ENCODE data around the gene ANO1. TPM values are rescaled to one million over a fixed set of nuclear protein-coding genes. Genes with fewer than 3 reads are reported as not detected.

Gene ANO1
- total RNA-seq, 1 donor from 2014 or later = 9.1 TPM

DNA sequence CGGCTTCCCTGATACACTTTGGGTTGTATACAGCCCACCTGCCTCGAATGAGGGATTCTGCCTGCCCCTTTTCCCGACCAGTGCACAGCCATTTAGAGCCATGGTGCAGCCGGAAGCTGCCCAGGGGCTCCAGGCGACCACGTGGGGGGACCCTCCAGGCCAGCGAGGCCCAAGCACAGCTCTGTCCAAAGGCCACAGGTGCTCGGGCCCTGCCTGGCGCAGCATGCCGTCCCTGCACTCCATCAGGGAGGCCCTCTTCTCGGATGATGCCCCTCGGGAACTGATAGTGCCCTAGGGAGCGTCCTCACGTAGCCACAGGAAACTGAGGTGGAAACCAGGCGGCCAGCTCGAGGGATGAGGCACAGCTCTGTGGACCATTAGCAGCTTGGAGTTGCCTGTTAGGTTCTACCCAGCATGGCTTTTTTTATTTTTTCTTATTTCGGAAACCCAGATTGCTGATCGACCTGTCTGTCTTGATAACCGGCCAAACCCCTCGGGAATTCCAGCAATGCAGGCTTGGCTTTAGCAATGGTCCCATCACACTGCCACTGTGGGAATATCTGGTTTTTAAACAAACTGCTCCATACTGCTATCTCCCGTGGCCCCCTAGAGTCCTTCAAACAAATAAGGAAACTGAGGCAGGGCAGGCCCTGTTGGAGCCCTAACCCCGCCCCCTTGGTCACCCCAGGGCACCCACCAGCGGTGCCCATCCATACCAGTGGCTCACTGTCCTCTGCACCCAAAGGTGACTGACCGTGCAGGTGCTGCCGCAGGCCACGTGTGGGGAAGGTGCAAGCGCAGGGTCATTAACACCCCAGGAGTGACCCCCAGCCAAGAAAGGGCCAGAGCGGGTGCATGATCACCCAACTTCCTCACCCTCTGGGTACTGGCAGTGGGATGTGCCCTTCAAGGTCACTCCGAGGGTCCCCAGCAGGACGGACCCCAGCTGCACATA is 8.0 kb downstream of the ANO1 start:
- Mint-ChIP-seq H3K27ac (no peak overlapping the region), H3K27me3 (peaks cover 22% of the 10 kb centered on the region), H3K9me3 (ENCODE audit: low read depth) (no peaks in the 10 kb centered on the region), H3K36me3 (ENCODE audit: insufficient read depth) (no peaks in the 10 kb centered on the region), H3K4me1 (ENCODE audit: low read depth) (peaks cover 11% of the 10 kb centered on the region), H3K4me3 (ENCODE audit: low read depth) (no peak overlapping the region)
- TF ChIP-seq CTCF (IDR thresholded peaks at IDR 0.05; ENCODE audit: unreplicated experiment) = no peak
- DNase-seq (ENCODE audit: low spot score, unreplicated experiment) = no peak

GRCh38 chr11:70087446-70088167 is 9.5 kb downstream of the ANO1 start:
- peaks cover 16% of the 10 kb centered on the region for H3K27me3 Mint-ChIP-seq
- no peak for DNase-seq (ENCODE audit: low spot score, unreplicated experiment)
- no peak for TF ChIP-seq CTCF (IDR thresholded peaks at IDR 0.05; ENCODE audit: unreplicated experiment)
- peaks cover 11% of the 10 kb centered on the region for H3K4me1 Mint-ChIP-seq (ENCODE audit: low read depth)
- no peak overlapping the region for H3K4me3 Mint-ChIP-seq (ENCODE audit: low read depth)
- H3K27ac Mint-ChIP-seq = no peak overlapping the region
- no peaks in the 10 kb centered on the region for H3K9me3 Mint-ChIP-seq (ENCODE audit: low read depth)
- no peaks in the 10 kb centered on the region for H3K36me3 Mint-ChIP-seq (ENCODE audit: insufficient read depth)

DNA sequence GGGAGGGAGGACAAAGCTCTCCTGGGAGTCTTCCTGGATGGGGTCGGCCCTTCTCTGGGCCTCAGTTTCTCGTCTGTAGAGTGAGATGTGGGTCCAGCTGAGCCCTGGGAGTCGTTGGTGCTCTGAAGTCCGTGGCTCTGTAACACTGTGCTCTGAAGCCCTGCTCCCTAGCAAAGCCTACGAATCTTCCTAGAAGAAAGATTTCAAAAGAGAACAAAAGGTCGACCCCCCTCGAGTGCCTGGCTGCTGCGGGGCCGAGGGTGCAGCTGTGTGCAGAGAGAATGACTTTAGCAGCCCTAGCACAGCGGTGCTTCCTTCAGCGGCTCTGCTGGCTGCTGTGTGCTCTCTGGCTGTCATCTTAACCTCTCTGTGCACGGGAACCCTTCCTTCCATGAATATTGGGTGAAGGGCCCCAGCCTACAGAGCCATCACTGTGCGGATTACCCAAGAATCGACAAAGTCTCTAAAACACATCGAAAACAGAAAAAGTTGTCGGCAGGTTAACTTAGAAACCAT is 10.7 kb downstream of the ANO1 start:
- Mint-ChIP-seq H3K9me3 (ENCODE audit: low read depth) (no peaks in the 10 kb centered on the region), H3K4me3 (ENCODE audit: low read depth) (no peak overlapping the region), H3K36me3 (ENCODE audit: insufficient read depth) (no peaks in the 10 kb centered on the region), H3K27ac (no peak overlapping the region), H3K4me1 (ENCODE audit: low read depth) (peaks cover 11% of the 10 kb centered on the region), H3K27me3 (peaks cover 14% of the 10 kb centered on the region)
- no peak for DNase-seq (ENCODE audit: low spot score, unreplicated experiment)
- no peak for TF ChIP-seq CTCF (IDR thresholded peaks at IDR 0.05; ENCODE audit: unreplicated experiment)

GRCh38 chr11:70089631-70090030 is 11.5 kb downstream of the ANO1 start:
- DNase-seq (ENCODE audit: low spot score, unreplicated experiment) = no peak
- peaks cover 14% of the 10 kb centered on the region for H3K27me3 Mint-ChIP-seq
- H3K36me3 Mint-ChIP-seq (ENCODE audit: insufficient read depth) = no peaks in the 10 kb centered on the region
- H3K9me3 Mint-ChIP-seq (ENCODE audit: low read depth) = no peaks in the 10 kb centered on the region
- peaks cover 11% of the 10 kb centered on the region for H3K4me1 Mint-ChIP-seq (ENCODE audit: low read depth)
- TF ChIP-seq CTCF (IDR thresholded peaks at IDR 0.05; ENCODE audit: unreplicated experiment) = no peak
- H3K4me3 Mint-ChIP-seq (ENCODE audit: low read depth) = no peak overlapping the region
- no peak overlapping the region for H3K27ac Mint-ChIP-seq

- peaks cover 8% of the 10 kb centered on the region for H3K4me1 Mint-ChIP-seq (ENCODE audit: low read depth)
- H3K36me3 Mint-ChIP-seq (ENCODE audit: insufficient read depth) = no peaks in the 10 kb centered on the region
- no peak for TF ChIP-seq CTCF (IDR thresholded peaks at IDR 0.05; ENCODE audit: unreplicated experiment)
- no peak overlapping the region for H3K4me3 Mint-ChIP-seq (ENCODE audit: low read depth)
- no peak for DNase-seq (ENCODE audit: low spot score, unreplicated experiment)
- no peaks in the 10 kb centered on the region for H3K9me3 Mint-ChIP-seq (ENCODE audit: low read depth)
- no peak overlapping the region for H3K27ac Mint-ChIP-seq
- peaks cover 17% of the 10 kb centered on the region for H3K27me3 Mint-ChIP-seq
Measured at GRCh38 chr11:70090961-70091381, 12.9 kb downstream of the ANO1 start.

All from progenitor cell of endocrine pancreas (in vitro differentiated cells).